ENCODE data around the gene GNAI2.

GNAI2 gene

DNA sequence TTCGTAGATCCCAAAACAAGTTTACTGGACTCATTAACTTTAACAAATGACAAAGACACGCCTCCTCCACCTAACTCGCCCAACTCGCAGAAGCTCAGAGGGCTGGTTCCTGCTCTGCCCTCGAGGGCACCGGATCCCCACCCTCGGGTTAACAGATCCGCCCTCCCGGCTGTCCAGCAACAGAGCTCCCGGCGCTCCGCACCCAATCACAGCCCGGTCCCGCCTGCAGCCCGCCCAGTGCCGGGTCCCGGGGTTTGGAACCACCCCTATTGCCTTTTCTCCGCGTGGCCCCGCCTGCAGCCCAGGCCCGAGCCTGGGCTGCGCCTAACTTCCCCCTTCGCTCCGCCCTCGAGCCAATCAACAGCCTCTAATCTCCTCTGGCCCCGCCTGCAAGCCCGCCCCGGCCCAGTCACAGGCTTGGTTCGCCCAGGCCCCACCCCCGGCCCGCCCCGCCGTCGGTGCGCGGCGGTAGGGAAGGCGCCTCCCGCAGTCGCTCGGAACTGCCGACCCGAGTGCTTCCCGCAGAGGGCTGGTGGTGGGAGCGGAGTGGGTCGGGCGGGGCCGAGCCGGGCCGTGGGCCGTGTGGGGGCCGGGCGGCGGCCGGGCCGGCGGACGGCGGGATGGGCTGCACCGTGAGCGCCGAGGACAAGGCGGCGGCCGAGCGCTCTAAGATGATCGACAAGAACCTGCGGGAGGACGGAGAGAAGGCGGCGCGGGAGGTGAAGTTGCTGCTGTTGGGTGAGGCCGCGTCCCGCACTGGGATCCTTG is at the start of gene GNAI2:
TSS of gene GNAI2 (plus strand) at position 489 of the 768 bp plus-strand sequence. CDS start at position 621, 132 bp downstream.
- DNase-seq = peak; percentile 93

GRCh38 chr3:50187750-50188149 is 48.3 kb upstream of the GNAI2 start:
- no peak for DNase-seq

- peak; percentile 26 for DNase-seq
Measured at GRCh38 chr3:50189274-50189673, 46.7 kb upstream of the GNAI2 start.

GRCh38 chr3:50189989-50190388 is 46.0 kb upstream of the GNAI2 start:
- no peak for DNase-seq

DNA sequence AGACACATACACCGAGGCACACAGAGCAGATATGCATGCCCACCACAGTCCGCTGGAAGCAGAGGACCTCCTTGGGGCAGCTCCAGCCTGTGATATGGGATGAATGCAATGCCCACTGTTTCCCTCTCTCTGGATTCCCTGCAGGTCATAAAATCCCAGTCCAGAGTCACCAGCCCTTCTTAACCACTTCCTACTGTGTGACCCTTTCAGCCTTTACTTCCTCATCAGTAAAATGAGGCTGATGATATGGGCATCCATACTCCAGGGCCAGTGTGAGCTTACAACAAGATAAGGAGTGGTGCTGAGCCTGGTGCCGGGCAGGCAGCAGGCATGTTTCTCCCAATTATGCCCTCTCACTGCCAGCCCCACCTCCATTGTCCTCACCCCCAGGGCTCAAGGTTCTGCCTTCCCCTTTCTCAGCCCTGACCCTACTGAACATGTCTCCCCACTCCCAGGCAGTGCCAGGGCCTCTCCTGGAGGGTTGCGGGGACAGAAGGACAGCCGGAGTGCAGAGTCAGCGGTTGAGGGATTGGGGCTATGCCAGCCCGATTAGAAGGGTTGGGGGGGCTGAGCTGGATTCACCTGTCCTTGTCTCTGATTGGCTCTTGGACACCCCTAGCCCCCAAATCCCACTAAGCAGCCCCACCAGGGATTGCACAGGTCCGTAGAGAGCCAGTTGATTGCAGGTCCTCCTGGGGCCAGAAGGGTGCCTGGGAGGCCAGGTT is 44.9 kb upstream of the GNAI2 start, which contains the start of gene GNAT1:
TSS of gene GNAT1 (plus strand) at position 675 of the 725 bp plus-strand sequence. CDS start 116 bp downstream, outside the sequence.
- no peak for DNase-seq

GRCh38 chr3:50192124-50192523 is 43.9 kb upstream of the GNAI2 start:
- no peak for DNase-seq

GRCh38 chr3:50192689-50193141 is 43.3 kb upstream of the GNAI2 start:
- peak; percentile 39 for DNase-seq

GRCh38 chr3:50193286-50193685 is 42.7 kb upstream of the GNAI2 start:
- DNase-seq = no peak

GRCh38 chr3:50193746-50194127 is 42.3 kb upstream of the GNAI2 start:
- DNase-seq = no peak

DNA sequence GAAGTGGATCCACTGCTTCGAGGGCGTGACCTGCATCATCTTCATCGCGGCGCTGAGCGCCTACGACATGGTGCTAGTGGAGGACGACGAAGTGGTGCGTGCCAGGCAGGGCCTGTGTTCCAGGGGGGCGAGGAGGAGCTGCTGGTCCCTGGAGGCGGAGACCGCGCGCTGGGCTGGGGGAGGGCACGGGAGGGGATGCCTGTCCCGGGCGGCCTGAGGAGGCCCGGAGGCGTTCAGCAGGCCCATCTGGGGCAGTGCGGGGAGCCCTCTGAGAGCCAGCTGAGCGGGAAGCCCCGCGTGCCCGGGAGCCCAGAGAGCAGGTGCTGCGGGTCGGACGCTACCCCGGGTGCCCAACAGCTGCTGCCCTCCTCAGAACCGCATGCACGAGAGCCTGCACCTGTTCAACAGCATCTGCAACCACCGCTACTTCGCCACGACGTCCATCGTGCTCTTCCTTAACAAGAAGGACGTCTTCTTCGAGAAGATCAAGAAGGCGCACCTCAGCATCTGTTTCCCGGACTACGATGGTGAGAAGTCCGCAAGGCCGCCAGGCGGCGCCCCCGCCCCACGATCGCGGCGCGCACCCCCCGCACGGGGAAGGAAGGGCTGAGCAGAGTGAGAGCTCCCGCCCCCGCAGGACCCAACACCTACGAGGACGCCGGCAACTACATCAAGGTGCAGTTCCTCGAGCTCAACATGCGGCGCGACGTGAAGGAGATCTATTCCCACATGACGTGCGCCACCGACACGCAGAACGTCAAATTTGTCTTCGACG is 41.7 kb upstream of the GNAI2 start:
- DNase-seq = peak; percentile 5

DNA sequence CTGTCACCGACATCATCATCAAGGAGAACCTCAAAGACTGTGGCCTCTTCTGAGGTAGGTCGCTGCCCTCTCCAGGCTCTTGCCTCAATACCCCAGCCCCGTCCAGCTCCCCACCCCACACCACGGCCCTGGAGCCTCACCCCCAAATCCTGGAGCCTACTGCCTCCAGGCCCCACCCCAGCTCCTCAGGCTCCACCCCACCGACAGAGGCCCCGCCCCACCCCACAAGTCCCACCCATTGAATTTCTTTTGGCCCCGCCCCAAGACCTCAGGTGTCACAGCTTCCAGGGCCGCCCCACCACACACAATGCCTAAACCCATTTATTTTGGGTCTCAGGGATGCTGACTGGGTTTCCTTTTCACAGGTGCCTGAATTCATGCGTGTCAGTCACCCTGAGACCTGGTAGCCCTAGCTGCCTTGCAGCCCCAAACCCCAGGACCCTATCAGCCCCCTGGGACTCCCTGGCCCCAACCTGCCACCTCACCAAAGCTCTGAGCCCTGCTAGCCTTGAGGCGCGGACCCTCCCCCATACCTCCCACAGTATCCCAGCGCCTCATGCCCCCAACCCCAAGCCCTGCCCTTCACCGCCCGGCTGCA is 41.0 kb upstream of the GNAI2 start:
- DNase-seq = no peak

GRCh38 chr3:50195501-50196252 is 40.3 kb upstream of the GNAI2 start:
- no peak for DNase-seq

DNA sequence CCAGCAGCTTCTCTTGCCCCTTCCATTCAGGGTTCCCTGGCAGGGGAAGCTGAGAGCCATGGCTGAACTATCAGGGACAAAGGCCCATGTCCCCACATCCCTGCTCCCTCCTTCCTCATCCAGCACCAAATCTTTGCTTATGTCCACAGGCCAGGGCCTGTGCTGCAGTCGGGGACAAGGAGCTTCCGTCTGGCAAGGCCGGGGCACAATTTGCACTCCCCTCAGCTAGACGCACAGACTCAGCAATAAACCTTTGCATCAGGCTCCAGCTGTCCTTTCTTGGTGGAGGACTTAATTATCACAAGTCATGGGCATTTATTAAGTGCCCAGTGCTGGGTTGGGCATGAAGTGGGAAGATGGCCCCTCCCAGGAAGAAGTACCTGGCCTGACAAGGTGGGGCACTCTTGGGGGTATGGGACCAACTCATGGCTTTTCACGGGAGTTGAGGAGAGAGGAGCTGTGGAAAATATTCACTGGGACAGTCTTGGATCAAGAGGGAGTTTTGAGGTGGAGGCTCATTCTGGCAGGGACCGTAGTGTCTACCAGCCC is 39.7 kb upstream of the GNAI2 start:
- DNase-seq = no peak

DNA sequence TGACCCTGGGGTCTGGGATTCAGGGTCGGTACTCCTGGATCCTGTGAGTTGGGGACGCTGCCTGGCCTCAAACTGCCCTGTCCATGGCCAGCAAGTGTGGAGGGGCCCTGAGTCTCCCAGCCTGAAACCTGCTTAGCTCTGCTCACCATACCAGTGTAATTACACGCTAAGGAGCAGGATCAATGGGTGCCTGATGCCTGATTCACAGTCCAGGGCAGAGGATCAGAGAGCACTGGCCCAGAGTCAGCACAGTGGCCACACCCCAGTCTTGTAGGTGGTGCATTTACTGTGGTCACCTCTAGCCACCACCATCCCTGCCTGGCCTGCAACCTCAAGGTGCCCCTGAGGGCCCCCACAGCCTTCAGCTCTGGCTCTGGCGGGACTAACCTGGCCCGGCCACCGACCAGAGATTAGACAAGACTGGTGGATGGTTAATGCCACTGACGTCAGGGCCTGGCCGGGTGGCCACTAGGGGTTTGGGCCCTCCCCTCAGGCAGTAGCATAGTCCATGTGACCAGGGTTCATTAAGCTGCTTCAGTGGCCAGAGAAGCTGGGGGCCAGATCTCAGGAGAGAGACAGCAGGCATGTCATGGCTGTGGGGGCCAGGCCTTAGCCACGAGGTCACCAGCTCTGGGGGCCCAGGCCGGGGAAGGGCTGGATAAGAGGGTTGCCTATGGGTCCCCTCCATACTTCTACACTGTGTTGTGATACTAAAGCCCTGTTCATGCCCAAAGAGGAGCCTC is 34.3 kb upstream of the GNAI2 start:
- DNase-seq = no peak

GRCh38 chr3:50202353-50203112 is 33.5 kb upstream of the GNAI2 start:
- no peak for DNase-seq

GRCh38 chr3:50203113-50203808 is 32.7 kb upstream of the GNAI2 start:
- no peak for DNase-seq

DNA sequence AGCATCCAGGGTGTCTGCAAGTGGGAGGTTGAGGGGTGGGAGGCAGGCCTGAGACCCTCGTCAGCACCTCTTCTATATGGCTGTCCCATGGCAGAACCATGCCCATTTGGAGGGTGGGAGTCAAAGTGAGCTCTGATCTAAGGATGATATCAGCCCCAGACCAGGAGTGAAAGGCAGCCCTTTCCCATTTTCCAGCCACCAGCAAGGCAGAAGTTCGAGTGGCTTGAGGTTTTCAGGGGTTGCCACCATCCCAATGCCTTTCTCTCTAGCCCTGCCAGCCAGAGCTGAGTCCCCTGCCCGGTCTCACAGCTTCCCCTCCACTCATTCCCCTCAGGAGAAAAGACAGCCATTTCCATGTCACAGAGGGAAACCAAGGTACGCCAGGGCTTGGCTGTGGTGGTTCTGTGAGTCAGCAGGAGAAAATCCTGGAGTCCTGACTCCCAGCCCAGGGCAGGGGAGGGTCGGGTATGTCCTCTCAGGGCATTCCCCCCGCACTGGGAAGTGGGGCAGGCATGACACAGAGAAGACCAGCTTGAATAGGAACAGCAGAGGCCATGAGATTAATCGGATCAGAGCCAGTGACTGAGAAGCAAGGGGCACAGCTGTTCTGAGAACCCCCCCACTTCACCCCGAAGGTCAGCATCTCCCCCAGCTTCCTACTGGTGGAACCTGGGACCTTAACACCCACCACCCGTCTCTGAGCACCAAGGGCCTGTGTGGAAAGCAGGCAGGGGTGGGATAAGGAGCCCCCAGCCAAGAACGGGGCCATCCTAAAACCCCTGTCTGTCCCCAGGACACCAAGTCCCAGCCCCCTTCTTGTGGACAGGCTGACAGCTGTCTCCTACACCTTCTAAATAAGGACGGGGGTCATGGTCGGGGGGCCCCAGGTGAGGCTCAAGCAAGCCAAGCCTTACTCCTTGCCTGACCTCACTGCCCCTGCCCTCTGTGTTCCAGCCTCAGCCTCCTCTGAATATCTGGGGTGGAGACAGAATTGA is 31.9 kb upstream of the GNAI2 start:
- no peak for DNase-seq

- no peak for DNase-seq
Measured at GRCh38 chr3:50204804-50205412, 31.1 kb upstream of the GNAI2 start, which contains the start of gene SLC38A3. TSS of gene SLC38A3 (plus strand) at chr3:50205271. CDS start at chr3:50214200, 8,929 bp downstream.

Data from NCI-H1092 (cell line).